Tibial nerve (tissue), 4 donors: Measurements from ENCODE around the gene QARS1. TPM values are rescaled to one million over a fixed set of nuclear protein-coding genes. Genes with fewer than 3 reads are reported as not detected.

Source experiments
- DNase-seq, 2 donors: peaks; one replicate each; pipeline ENCODE4 v3.0.0-alpha.2; 2019; ENCODE audit warnings: low spot score in 2 of 2
- H3K27ac ChIP-seq, 4 donors: fragments of 200-600 bp; sonication (generic) in 3 of 4; one replicate each; pipeline ENCODE4 v1.5.1; 2017 to 2019; ENCODE audit warnings: mild to moderate bottlenecking in 1 of 4
- H3K27me3 ChIP-seq, 2 donors: fragments of 200-600 bp; sonication (generic) in 1 of 2; one replicate each; pipeline versions ENCODE4 v1.5.1 to v1.6.0; 2017 to 2019
- H3K36me3 ChIP-seq, 3 donors: fragments of 200-600 bp; sonication (generic); one replicate each; pipeline ENCODE4 v1.5.1; 2018 to 2019
- H3K4me1 ChIP-seq, 4 donors: fragments of 200-600 bp; sonication (generic) in 3 of 4; one replicate each; pipeline ENCODE4 v1.5.1; 2017 to 2019
- H3K4me3 ChIP-seq, 4 donors: fragments of 200-600 bp; sonication (generic) in 3 of 4; one replicate each; pipeline ENCODE4 v1.5.1; 2017 to 2019; ENCODE audit warnings: mild to moderate bottlenecking in 1 of 4, moderate library complexity in 1 of 4
- H3K9me3 ChIP-seq, 4 donors: fragments of 200-600 bp; sonication (generic) in 3 of 4; one replicate each; pipeline ENCODE4 v1.5.1; 2017 to 2019
- CTCF ChIP-seq, 5 experiments: fragments of 200-600 bp in 3 of 5; fragments of 450-650 bp in 2 of 5; sonication (generic) in 3 of 5; IDR thresholded peaks; one replicate each; pipeline ENCODE4 v1.5.1; 2016 to 2019; ENCODE audit warnings: antibody characterized with exemption in 5 of 5, mild to moderate bottlenecking in 3 of 5, moderate library complexity in 2 of 5
- EP300 ChIP-seq, 2 donors: sonication (generic); formaldehyde crosslinking; IDR thresholded peaks; one replicate each; pipeline ENCODE4 v1.6.1; 2017; ENCODE audit warnings: antibody characterized with exemption in 2 of 2, mild to moderate bottlenecking in 1 of 2
- POLR2A ChIP-seq, 2 donors: fragments of 450-650 bp; IDR thresholded peaks; one replicate each; pipeline ENCODE4 v1.6.1; 2017; ENCODE audit warnings: antibody characterized with exemption in 2 of 2, mild to moderate bottlenecking in 2 of 2, moderate library complexity in 2 of 2
- WGBS, 2 donors: methylation state at CpG; one replicate each; pipeline ENCODE4 v1.1.5; 2018; 5-methylcytosine and 5-hydroxymethylcytosine counted together
- total RNA-seq, 4 donors: library from RNA; depleted of rRNA; stranded (reverse); fragments of >200 nt; gene quantifications; one replicate each; pipeline ENCODE4 v1.1.0, GENCODE V29; 2016

The QARS1 gene
- total RNA-seq, 4 donors from 2014 or later = 137 to 227 (median 161) TPM

DNA sequence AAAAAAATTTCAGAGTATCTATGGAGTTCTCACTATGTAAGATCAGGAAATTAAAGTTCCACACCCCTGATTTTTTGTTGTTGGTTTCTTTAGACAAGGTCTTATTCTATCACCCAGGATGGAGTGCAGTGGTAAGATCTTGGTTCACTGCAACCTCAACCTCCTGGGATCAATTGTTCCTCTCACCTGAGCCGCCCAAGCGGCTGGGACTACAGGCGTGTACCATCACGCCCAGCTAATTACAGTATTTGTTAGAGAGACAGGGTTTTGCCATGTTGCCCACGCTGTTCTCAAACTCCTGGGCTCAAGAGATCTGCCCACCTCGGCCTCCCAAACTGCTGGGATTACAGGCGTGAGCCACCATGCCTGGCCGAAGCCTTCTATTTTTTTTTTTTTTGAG is 23.1 kb downstream of the QARS1 start:
- Histone ChIP-seq H3K36me3 (peaks cover 0 to 36% (median 4%) of the 10 kb centered on the region in 3 donors), H3K4me1 (peaks cover 0 to 17% (median 0%) of the 10 kb centered on the region in 4 donors), H3K27ac (no peak overlapping the region), H3K4me3 (no peak overlapping the region), H3K27me3 (no peaks in the 10 kb centered on the region), H3K9me3 (no peaks in the 10 kb centered on the region)
- no peak for TF ChIP-seq POLR2A (IDR thresholded peaks at IDR 0.05)
- no peak for TF ChIP-seq CTCF (IDR thresholded peaks at IDR 0.05)
- TF ChIP-seq EP300 (IDR thresholded peaks at IDR 0.05) = no peak
- no peak for DNase-seq
- 92 to 93% methylated on average over 8 of the region's 8 CpGs for WGBS, 2 donors

DNA sequence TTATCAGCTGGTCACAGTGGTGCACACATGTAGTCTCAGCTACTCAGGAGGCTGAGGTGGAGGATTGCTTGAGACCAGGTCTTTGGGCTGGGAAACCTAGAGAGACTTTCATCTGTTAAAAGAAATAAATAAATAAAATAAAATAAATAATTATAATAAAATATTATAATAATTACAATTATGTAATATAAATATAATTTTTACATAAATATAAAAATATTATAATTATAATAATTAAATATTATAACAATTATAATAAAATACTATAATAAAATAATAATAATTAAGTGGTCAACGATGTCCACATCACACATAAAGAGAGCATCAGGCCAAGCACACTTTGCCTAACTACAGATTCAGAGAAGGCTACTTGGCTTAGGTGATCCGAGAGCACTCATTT is 25.3 kb downstream of the QARS1 start:
- no peaks in the 10 kb centered on the region for H3K9me3 ChIP-seq
- H3K27me3 ChIP-seq = no peaks in the 10 kb centered on the region
- peaks cover 0 to 45% (median 21%) of the 10 kb centered on the region in 3 donors for H3K36me3 ChIP-seq
- peaks cover 0 to 17% (median 0%) of the 10 kb centered on the region in 4 donors for H3K4me1 ChIP-seq
- no peak overlapping the region for H3K4me3 ChIP-seq
- no peak overlapping the region for H3K27ac ChIP-seq
- no peak for DNase-seq
- WGBS, 2 donors = 91 to 94% methylated on average over 2 of the region's 2 CpGs
- TF ChIP-seq POLR2A (IDR thresholded peaks at IDR 0.05) (no peak), CTCF (IDR thresholded peaks at IDR 0.05) (no peak), EP300 (IDR thresholded peaks at IDR 0.05) (no peak)

GRCh38 chr3:49076646-49077045 is 27.9 kb downstream of the QARS1 start:
- TF ChIP-seq CTCF (IDR thresholded peaks at IDR 0.05) (no peak), EP300 (IDR thresholded peaks at IDR 0.05) (no peak), POLR2A (IDR thresholded peaks at IDR 0.05) (no peak)
- Histone ChIP-seq H3K9me3 (no peaks in the 10 kb centered on the region), H3K27ac (no peak overlapping the region), H3K4me1 (peaks cover 0 to 11% (median 0%) of the 10 kb centered on the region in 4 donors), H3K27me3 (no peaks in the 10 kb centered on the region), H3K36me3 (peaks cover 0 to 67% (median 31%) of the 10 kb centered on the region in 3 donors), H3K4me3 (no peak overlapping the region)
- no peak for DNase-seq
- 66 to 83% methylated on average over 4 of the region's 4 CpGs for WGBS, 2 donors

DNA sequence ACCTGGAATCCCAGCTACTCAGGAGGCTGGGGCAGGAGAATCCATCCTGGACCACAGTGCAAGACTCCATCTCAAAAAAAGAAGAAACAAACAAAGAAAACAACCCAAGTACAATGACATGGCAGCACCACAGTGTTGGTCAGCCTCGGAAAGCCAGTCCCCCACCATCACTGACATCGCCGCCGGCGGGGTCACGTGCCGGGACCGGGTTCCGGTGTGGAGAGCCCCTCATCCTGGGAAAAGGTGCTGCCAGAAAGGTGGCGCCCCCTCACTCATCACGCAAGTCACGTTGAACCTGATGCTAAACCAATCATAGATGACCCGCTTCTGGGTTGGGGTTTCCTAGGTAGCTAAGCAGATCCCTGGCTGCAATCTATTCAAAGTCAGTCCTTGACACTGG is 28.4 kb downstream of the QARS1 start:
- no peak for DNase-seq
- peaks cover 0 to 72% (median 31%) of the 10 kb centered on the region in 3 donors for H3K36me3 ChIP-seq

DNA sequence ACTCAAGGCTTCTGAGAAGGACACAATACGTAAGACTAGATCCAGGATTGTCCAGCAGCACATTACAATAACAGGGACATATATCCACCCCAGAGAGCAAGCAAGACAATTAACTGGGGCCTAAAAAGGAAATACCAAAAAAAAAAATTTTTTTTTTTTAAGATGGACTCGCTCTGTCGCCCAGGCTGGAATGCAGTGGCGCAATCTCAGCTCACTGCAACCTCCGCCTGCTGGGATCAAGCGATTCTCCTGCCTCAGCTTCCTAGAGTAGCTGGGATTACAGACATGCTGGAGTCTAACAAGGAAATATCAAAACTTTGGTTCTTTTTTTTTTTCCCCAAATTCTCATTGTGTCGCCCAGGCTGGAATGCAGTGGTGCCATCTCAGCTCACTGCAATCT is 46.5 kb downstream of the QARS1 start:
- Histone ChIP-seq H3K4me1 (no peaks in the 10 kb centered on the region), H3K27me3 (no peaks in the 10 kb centered on the region), H3K9me3 (no peaks in the 10 kb centered on the region), H3K4me3 (no peak overlapping the region), H3K27ac (no peak overlapping the region), H3K36me3 (peaks cover 4 to 86% (median 20%) of the 10 kb centered on the region in 3 donors)
- 89 to 91% methylated on average over 7 of the region's 7 CpGs for WGBS, 2 donors
- TF ChIP-seq POLR2A (IDR thresholded peaks at IDR 0.05) = no peak
- TF ChIP-seq CTCF (IDR thresholded peaks at IDR 0.05) = no peak
- no peak for TF ChIP-seq EP300 (IDR thresholded peaks at IDR 0.05)
- no peak for DNase-seq

More for the DNA sequence above, 28.4 kb downstream of the QARS1 start:
- Histone ChIP-seq H3K9me3 (no peaks in the 10 kb centered on the region), H3K4me1 (peaks cover 0 to 9% (median 0%) of the 10 kb centered on the region in 4 donors), H3K27me3 (no peaks in the 10 kb centered on the region), H3K27ac (no peak overlapping the region), H3K4me3 (no peak overlapping the region)
- WGBS, 2 donors = 96% methylated on average over 13 of the region's 13 CpGs
- TF ChIP-seq CTCF (IDR thresholded peaks at IDR 0.05) (no peak), POLR2A (IDR thresholded peaks at IDR 0.05) (no peak), EP300 (IDR thresholded peaks at IDR 0.05) (no peak)
